GM10847 (cell line): ENCODE measurements around the gene CDH13.

Source experiments
- POLR2A ChIP-seq: IDR thresholded peaks from 2 replicates; pipeline ENCODE4 v1.6.1; 2011; ENCODE audit not compliant: insufficient read length; ENCODE audit errors: extremely low read depth

The CDH13 gene

DNA sequence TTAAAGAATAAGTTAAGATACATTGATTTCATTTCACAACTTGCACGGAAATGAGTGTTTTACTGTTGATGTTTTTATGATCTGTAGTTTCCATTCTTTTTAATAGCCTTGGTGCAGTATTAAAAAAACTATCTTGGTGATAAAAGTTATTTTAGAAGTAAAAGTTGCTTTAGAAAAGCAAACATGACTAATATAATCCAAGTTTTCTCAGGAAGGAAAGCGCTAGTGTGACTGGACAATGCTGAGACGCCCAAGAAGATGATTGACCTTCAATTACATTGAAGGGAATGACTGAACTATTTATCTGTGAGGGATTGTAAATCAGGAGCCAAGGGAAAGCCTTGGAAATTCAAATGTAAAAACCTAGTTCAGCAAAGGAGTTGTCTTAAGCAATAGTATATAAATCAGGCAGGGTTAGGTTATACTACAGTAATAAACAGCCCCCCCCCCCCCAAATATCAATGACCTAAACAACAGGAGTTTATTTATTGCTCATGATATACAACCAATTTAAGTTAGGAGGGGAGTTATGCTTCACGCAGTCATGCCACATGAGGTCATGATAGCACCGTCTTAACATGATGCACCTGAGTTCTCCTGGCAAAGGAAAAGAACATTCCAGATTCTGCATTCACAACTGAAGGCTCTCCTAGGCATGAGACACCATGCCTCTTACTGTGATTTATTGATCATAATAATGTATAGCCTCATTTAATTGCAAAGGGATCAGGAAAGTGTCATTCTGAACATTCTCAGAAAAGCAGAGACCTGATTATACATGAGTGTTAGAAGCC, 443.8 kb downstream of the CDH13 start:
- TF ChIP-seq POLR2A: no peak

DNA sequence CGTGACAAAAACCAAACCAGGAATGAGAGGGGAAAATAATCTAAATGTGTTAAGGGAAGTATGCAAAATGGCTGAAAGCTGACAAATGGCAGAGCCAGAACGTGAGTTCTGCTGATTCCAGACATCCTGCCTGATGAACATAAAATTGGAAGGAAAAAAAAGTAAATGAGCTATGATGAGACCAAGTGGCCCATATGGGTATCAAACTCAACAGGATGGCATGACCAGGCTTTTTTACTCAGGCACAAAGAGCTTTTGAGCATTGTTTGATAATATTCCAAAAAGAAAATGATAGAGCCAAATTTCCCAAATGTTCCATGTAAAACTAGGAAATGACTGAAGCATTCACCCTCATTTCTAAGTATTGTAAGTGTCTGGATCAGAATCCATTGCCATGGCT, 449.2 kb downstream of the CDH13 start:
- no peak for TF ChIP-seq POLR2A

DNA sequence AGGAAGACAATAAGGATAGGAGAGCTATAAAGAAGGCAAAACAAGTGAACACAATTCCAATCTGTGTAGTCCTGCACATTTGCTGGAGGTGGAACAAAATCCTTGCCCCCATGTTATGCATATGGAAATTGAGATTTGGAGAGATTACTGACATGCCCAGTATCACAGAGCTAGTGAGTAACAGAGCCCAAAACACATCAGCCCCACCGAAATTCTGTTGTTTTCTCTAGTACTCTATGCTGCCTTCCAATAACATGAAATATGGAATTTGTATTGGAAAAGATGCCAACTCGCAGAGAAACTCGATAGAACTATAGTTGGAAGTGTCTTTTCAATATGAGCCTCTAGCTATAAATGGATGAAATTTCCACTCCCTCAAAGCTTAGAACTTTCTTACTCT, 456.6 kb downstream of the CDH13 start:
- no peak for TF ChIP-seq POLR2A

DNA sequence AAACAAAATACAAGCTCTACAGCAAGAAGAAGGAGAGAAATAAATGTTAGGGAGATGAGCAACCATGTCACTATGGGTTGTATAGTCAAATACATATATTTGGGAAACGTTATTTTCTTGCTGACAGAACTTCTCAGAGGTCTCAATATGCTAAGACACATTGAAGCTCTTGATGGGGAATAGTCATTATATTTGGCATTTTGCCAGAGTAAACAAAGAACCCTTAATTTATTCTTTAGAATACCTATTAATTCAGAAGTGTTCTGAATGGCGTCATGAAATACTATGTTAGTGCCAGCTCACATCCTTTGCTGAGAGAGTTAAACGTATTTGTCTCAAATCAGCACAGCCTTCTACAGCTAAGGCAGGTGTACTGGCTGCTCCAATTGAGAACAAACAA, 458.9 kb downstream of the CDH13 start:
- TF ChIP-seq POLR2A: no peak

DNA sequence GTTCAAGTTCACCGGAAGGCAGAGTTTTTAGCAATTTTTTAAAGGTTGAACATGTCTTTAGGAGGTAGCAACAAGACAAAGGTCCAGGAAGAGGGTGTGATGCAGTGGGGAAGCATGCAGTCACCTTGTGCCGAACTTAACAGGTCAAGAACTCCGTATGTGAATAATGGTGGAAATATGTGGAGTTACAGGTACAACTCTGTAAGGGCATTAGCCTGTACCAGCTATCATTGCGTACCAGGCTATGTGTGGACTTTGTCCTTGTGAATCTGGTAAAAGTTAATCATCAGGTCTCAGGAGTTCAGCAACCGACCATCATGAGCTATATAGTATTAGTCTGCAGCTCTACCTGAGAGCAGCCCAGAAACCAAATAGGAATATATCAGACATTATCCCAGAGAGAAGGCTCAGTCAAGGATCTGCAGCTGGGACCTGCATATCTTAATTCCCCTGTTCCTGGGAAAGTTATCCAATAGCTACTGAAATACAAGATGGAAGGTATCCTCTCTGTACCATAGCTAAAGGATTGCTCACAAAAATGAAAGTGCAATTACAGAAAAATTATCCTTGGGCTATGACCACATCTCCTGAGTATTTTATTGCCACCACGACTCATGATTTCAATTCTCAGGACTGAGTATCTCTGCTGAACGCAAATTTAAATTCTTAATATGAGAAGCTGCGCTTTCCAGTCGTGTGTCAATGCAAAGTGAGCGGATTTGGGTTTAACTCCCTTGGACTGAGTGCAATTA, 469.3 kb downstream of the CDH13 start:
- TF ChIP-seq POLR2A: no peak

DNA sequence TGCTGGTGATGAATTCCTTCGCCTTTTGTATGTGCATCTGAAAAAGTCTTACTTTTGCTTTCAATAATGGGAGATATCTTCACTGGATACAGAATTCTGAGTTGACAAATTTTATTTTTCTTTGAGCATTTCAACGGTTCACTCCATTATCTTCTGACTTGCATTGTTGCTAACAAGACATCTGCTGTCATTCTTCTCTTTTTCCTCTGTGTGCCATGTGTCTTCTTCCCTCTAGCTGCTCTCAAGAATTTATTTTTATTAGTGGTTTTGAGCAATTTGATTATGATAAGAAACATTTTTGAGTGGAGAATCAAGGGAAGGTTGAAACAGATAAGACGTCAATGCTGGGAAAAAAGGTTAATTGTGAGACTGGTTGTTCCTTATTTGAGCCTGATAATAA, 471.8 kb downstream of the CDH13 start:
- no peak for TF ChIP-seq POLR2A

DNA sequence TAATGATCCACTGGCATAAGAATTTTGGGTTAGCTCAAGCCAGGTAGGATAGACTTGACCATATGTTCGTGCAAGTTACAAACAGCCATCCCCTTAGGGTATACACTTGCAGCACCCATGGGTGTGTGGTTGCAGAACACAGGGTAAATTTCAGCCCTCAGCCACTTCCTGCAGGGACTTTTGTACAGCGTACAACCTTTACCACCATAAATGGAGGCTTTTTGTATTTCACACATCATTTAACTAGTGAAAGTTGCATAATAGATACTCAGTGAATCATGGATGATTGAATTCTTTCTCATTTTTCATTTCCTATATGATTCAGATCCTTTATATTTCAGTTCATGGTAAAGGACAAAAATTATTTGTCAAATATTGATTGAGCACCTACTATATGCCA, 473.9 kb downstream of the CDH13 start:
- no peak for TF ChIP-seq POLR2A

DNA sequence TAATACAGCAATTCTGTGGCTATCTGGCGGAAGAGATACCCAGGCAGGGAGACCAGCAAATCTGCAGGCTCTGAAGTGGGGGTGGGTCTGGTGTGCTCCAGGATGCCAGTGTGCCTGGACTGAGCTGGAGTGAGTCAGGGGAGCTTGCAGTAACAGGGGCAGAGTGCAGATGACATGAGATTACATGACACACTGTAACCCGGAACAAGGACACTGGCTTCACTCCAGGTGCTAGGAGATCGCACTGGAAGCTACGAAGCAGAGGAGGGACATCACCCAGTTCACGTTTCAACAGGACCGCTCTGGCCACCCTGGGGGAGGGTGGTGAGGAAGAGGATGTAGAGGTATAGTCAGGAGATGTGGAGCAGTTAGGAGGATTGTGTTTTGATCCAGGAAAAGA, 475.6 kb downstream of the CDH13 start:
- TF ChIP-seq POLR2A: no peak

DNA sequence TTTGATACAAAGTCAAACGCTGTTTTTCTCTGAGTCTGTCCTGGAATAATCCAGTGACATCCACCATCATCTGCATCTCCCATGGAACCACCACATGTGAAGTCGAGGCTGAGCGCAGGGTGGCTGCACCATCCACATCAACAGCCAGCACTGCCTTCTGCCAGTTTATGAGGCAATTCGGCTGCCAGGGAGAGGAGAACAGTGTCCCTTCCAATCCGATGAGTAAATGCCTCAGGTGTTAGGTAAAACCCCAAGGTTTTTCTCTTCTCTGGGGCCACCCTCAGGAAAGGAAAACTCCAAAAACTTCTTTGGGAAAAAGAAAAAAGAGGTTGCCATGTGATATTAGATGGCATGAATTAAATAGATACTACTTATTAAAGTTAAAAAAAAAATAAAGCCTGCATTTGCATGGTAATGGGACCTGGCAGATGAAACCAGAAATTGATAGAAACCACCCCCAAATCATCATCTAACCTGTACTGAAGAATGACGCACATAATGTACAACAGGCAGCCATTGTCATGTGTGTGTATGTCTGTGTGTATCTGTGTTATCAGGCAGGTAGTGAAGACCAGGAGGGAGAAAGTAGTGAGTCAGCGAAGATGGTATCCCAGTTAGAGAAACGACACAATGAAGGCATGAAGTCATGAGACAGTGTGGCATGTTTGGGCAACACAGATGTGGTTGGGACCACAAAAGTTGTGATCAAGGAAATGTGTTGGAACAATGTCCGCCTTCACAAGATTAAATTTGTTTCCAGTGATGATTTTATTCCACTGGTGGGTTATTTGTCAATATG, 478.7 kb downstream of the CDH13 start:
- no peak for TF ChIP-seq POLR2A

DNA sequence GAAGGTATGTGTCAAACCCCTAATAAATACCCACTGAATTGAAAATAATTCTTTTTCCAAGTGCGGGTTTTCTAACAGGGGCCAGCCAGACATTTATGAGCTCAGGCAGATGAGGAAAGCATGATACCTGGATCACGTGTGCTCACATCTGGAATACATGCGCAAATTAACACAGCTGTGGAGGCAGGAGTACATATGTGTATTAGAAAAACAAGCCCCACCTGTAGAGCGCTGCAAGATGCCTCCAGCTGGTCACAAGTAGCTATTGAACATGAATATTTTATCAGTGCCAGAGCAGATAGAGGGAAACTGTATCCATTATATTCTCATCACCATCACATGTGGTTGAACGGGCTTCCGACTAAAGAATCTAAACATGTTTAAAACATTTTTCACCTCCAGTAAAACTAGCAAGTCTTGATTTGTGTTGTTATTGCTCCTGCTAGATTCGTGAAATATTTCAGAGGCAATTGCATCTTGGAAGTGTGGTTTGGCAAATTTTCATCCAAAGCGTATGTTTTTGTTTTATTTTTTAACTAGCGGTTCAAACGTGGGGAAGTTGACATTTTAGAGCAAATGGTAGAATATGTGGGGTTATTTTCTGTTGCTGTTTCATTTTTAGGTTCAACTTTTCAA, 482.8 kb downstream of the CDH13 start:
- TF ChIP-seq POLR2A: no peak

DNA sequence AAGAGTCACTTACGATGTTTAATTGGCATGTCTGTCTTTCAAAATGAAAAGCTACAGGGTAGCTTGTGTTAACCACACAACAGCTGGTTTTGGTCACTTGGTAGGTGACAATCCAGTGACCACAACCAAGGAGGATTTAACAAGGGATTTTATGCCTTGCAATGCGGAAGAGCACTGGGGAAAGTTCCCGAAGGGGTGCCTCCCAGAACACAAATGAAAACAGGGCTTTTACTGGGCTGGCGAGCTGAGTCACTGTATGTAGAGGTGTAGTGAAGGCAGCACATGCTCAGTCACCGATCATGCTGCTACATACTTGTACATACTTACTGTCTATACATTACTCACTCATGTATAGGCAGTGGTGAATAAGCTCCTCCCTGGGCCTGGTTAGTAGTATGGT, 483.5 kb downstream of the CDH13 start:
- no peak for TF ChIP-seq POLR2A

DNA sequence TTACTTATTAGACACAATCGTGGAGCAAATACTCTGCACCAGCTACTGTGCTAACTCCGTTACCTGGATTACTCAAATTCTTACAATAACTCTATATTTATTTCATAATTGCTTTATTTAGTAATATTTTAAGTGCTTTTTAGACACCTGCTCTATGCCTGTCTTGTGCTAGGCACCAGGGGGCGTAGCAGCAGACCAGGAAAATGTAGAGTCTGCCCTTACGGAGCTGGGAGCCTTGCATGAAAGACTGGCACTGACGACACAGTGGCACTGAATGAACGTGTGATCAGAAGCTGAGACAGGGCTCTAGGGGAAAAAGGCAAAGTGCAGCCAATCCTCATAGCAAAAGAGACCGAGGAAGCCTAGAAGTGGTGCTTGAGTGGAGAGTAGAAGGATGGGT, 486.5 kb downstream of the CDH13 start:
- TF ChIP-seq POLR2A: no peak

DNA sequence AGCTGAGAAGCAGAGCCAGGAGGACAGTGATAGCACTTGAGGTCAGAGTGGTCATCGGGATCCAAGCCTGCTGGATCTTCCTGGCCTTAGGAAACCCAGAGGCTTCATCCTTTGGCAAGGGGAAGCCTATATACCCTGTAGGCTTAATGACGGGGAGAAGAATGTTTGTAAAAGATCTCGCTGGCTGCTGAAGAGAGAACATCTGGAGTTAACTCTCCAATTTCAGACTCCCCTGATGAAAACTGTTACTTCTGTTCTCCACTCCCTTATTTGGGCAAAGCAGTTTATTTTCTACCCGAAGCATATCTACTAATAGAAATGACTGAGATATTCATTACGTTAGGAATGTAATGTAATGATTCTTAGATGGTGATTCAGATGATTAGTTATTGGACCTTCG, 487.0 kb downstream of the CDH13 start:
- no peak for TF ChIP-seq POLR2A

DNA sequence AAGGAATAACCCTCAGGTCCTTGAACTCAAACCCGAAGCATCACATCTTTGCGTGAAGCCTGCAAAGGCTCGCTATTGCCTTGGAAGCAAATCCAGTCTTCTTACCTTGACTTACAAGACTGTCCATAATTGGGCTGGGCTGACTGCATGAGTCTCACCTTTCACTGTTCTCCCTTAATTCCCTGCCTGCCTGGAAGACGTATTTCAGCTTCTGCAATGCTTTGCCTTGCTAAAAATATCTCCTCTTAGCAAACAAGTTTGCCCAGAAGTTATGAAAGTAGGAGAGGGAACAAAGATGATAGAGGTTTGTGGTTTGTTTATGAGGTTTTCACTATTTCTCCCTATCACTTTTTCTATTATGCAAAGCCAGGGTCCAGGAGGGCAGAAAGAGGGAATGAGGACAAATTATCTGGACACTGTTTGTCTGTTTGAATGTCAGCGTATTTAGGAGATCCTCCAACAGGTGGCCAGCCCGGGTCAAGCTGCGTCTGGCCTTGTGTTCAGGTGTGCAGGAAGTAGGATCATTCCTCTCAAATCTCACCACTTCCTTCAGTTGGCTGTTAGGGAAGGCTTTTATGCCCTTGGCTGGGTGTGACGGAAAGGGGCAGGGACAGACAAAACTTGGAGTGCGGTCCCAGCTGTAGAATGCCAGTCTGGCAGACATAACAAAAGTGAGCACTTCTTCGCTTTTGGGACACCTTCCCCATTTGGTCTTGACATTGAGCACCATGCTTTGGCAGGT, 488.9 kb downstream of the CDH13 start:
- no peak for TF ChIP-seq POLR2A

DNA sequence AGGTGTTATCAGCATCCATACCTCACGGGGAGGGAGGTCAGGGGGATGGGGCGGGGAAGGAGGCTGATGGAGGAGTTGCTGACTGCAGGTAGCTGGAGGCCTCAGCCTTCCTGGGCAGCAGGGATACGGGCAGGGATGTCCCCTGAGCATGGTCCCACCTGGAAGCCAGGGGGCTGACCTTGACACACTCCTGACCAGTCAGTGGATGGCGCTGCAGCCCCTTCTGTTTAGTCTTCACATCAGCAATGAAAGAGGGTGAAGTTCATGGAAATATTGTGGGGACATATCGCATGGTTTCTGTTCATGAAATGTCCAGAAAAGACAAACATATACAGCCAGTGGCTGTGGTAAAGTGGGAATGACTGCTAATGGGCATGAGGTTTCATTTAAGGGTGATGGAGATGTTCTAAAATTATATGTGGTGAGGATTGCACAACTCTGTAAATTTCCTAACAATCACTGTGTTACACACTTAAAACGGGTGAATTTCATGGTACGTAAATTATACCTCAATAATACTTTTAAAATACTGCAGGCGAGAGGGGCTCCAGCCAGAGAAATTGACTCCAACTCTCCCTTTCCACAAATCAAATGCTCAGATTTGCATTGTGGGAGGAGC, 489.6 kb downstream of the CDH13 start:
- no peak for TF ChIP-seq POLR2A

DNA sequence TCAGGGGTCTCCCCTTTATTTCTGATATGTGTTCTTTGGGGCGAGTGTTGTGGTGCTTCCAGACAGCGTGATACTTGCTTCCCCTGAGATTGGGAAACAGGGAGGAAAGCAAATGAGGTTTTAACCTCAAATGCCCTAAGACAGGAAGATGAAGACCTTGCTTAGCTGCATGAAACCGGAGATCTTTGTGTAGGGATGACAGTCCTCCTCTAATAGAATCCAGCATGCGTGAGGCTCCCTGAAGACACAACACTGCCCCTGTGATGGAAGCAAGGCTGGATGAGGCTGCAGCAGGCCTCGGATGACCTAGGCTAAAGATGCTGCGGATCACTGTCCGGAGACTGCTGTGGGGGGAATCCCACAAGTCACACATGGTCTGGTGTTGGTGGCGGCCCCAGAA, 491.0 kb downstream of the CDH13 start:
- no peak for TF ChIP-seq POLR2A
